ENCODE results near the gene OR2AG1.

Gene OR2AG1

GRCh38 chr11:6824136-6824823 is 41.5 kb downstream of the OR2AG1 start:
- H3K36me3 Mint-ChIP-seq (ENCODE audit: low read depth), result peaks cover 6% of the 10 kb centered on the region
- H3K27ac Mint-ChIP-seq, result no peak overlapping the region
- peaks cover 10% of the 10 kb centered on the region for H3K9me3 Mint-ChIP-seq
- H3K4me3 Mint-ChIP-seq, result no peak overlapping the region
- TF ChIP-seq CTCF (IDR thresholded peaks at IDR 0.05), result no peak
- no peaks in the 10 kb centered on the region for H3K27me3 Mint-ChIP-seq (ENCODE audit: low read depth, poor library complexity)
- no peaks in the 10 kb centered on the region for H3K4me1 Mint-ChIP-seq
- DNase-seq, result no peak

- no peak overlapping the region for H3K4me3 Mint-ChIP-seq
- peaks cover under 1% of the 10 kb centered on the region for H3K36me3 Mint-ChIP-seq (ENCODE audit: low read depth)
- DNase-seq, result no peak
- H3K4me1 Mint-ChIP-seq, result no peaks in the 10 kb centered on the region
- no peak for TF ChIP-seq CTCF (IDR thresholded peaks at IDR 0.05)
- H3K27ac Mint-ChIP-seq, result no peak overlapping the region
- H3K9me3 Mint-ChIP-seq, result peaks cover 5% of the 10 kb centered on the region
- no peaks in the 10 kb centered on the region for H3K27me3 Mint-ChIP-seq (ENCODE audit: low read depth, poor library complexity)
Observed at GRCh38 chr11:6825231-6825744, 42.5 kb downstream of the OR2AG1 start.

GRCh38 chr11:6828103-6828502 is 45.3 kb downstream of the OR2AG1 start:
- DNase-seq, result no peak
- Mint-ChIP-seq H3K4me3 (no peak overlapping the region), H3K9me3 (no peaks in the 10 kb centered on the region), H3K4me1 (no peaks in the 10 kb centered on the region), H3K36me3 (ENCODE audit: low read depth) (no peaks in the 10 kb centered on the region), H3K27me3 (ENCODE audit: low read depth, poor library complexity) (peaks cover under 1% of the 10 kb centered on the region), H3K27ac (no peak overlapping the region)
- no peak for TF ChIP-seq CTCF (IDR thresholded peaks at IDR 0.05)

GRCh38 chr11:6833356-6833755 is 50.5 kb downstream of the OR2AG1 start:
- TF ChIP-seq CTCF (IDR thresholded peaks at IDR 0.05), result no peak
- H3K27ac Mint-ChIP-seq, result peak overlapping the region; percentile 11

GRCh38 chr11:6834021-6834420 is 51.2 kb downstream of the OR2AG1 start:
- peaks cover 6% of the 10 kb centered on the region for H3K27me3 Mint-ChIP-seq (ENCODE audit: low read depth, poor library complexity)
- no peak overlapping the region for H3K27ac Mint-ChIP-seq
- no peak for TF ChIP-seq CTCF (IDR thresholded peaks at IDR 0.05)
- H3K4me1 Mint-ChIP-seq, result no peaks in the 10 kb centered on the region
- DNase-seq, result no peak
- H3K4me3 Mint-ChIP-seq, result no peak overlapping the region
- no peaks in the 10 kb centered on the region for H3K36me3 Mint-ChIP-seq (ENCODE audit: low read depth)
- no peaks in the 10 kb centered on the region for H3K9me3 Mint-ChIP-seq

More at GRCh38 chr11:6833356-6833755, 50.5 kb downstream of the OR2AG1 start:
- H3K4me1 Mint-ChIP-seq, result no peaks in the 10 kb centered on the region
- no peak for DNase-seq
- H3K4me3 Mint-ChIP-seq, result no peak overlapping the region
- peaks cover 6% of the 10 kb centered on the region for H3K27me3 Mint-ChIP-seq (ENCODE audit: low read depth, poor library complexity)
- H3K9me3 Mint-ChIP-seq, result no peaks in the 10 kb centered on the region
- H3K36me3 Mint-ChIP-seq (ENCODE audit: low read depth), result no peaks in the 10 kb centered on the region

All from nephron progenitor cell (in vitro differentiated cells).